PC-3 (cell line): ENCODE results near the gene SIVA1. TPM values are rescaled to one million over a fixed set of nuclear protein-coding genes. Genes with fewer than 3 reads are reported as not detected.

Experiments
- ATAC-seq: fragments of 200-7000 bp; cut with Tn5 transposase; 2 replicates; pipeline ENCODE4 v1.9.1; 2020; ENCODE audit warnings: mild to moderate bottlenecking, moderate library complexity
- BruUV-seq: library from RNA; stranded (reverse); fragments of 400-500 nt; replicated peaks from 2 replicates; lab custom pipeline; 2021; lab: Mats Ljungman, UMichigan
- CTCF ChIA-PET: fragments of 300-600 bp; sonication (Branson Sonifier 250); formaldehyde crosslinking; loops from one replicate; lab custom pipeline; 2022; ENCODE audit warnings: antibody characterized with exemption; lab: Charles Lee
- POLR2A ChIA-PET: fragments of 300-600 bp; sonication (Branson Sonifier 250); formaldehyde crosslinking; loops from one replicate; lab custom pipeline; 2022; ENCODE audit warnings: antibody characterized with exemption; ENCODE audit not compliant: unreplicated experiment; lab: Charles Lee
- DNase-seq: peaks from one replicate; pipeline ENCODE4 v3.0.0-alpha.2; 2015
- H2AFZ ChIP-seq: fragments of 300-600 bp; sonication (generic); 2 replicates; pipeline ENCODE4 v1.6.0; 2016; ENCODE audit warnings: antibody characterized with exemption, low read length
- H3F3A ChIP-seq: fragments of 300-600 bp; sonication (generic); one replicate; pipeline ENCODE4 v1.6.0; 2017; ENCODE audit warnings: antibody characterized with exemption, low read length, control low read depth, mild to moderate bottlenecking; ENCODE audit not compliant: unreplicated experiment
- H3K27ac ChIP-seq: fragments of 300-600 bp; sonication (generic); 2 replicates; pipeline ENCODE4 v1.5.1; 2016; ENCODE audit warnings: mild to moderate bottlenecking, low read length
- H3K27me3 ChIP-seq: fragments of 300-600 bp; sonication (generic); 2 replicates; pipeline ENCODE4 v1.6.1; 2016; ENCODE audit warnings: low read length, mixed read lengths
- H3K36me3 ChIP-seq: fragments of 300-600 bp; sonication (generic); 2 replicates; pipeline ENCODE4 v1.6.1; 2016; ENCODE audit warnings: low read depth, mixed run types, low read length, mixed read lengths
- H3K4me1 ChIP-seq: fragments of 300-600 bp; sonication (generic); 2 replicates; pipeline ENCODE4 v1.5.1; 2016; ENCODE audit warnings: low read length; ENCODE audit not compliant: insufficient read depth
- H3K4me2 ChIP-seq: fragments of 300-600 bp; sonication (generic); 2 replicates; pipeline ENCODE4 v1.6.0; 2016; ENCODE audit warnings: low read length
- H3K4me3 ChIP-seq: fragments of 300-600 bp; sonication (generic); 2 replicates; pipeline ENCODE4 v1.5.1; 2016; ENCODE audit warnings: mild to moderate bottlenecking, low read length, mixed read lengths
- H3K79me2 ChIP-seq: fragments of 300-600 bp; sonication (generic); 2 replicates; pipeline ENCODE4 v1.6.1; 2017; ENCODE audit warnings: low read length, mixed read lengths
- H3K9ac ChIP-seq: fragments of 300-600 bp; sonication (generic); 2 replicates; pipeline ENCODE4 v1.6.0; 2016; ENCODE audit warnings: mild to moderate bottlenecking, low read length
- H3K9me2 ChIP-seq: fragments of 300-600 bp; sonication (generic); replicated peaks from 2 replicates; pipeline ENCODE4 v1.6.1; 2016; ENCODE audit warnings: mixed run types, low read length, mixed read lengths
- H3K9me3 ChIP-seq: fragments of 300-600 bp; sonication (generic); 2 replicates; pipeline ENCODE4 v1.6.1; 2016; ENCODE audit warnings: low read length, mixed read lengths
- H4K20me1 ChIP-seq: fragments of 300-600 bp; sonication (generic); 2 replicates; pipeline ENCODE4 v1.6.1; 2016; ENCODE audit warnings: low read length, mixed read lengths
- CTCF ChIP-seq: fragments of 300-600 bp; sonication (generic); conservative IDR thresholded peaks from 2 replicates; pipeline ENCODE4 v1.5.1; 2017; ENCODE audit warnings: antibody characterized with exemption, low read depth, mild to moderate bottlenecking, low read length
- EZH2 ChIP-seq: fragments of 300-600 bp; sonication (generic); IDR thresholded peaks from one replicate; pipeline ENCODE4 v1.6.1; 2017; ENCODE audit warnings: antibody characterized with exemption, mild to moderate bottlenecking, low read length; ENCODE audit not compliant: unreplicated experiment
- EZH2phosphoT487 ChIP-seq: fragments of 300-600 bp; sonication (generic); IDR thresholded peaks from 2 replicates; pipeline ENCODE4 v1.6.1; 2018; ENCODE audit warnings: mild to moderate bottlenecking, antibody characterized with exemption, low read length, borderline replicate concordance
- intact Hi-C: fragments of 100-400 bp; cut with micrococcal nuclease; formaldehyde crosslinking; loops from 2 replicates; pipeline ENCODE4 v1.9.0; 2023
- total RNA-seq: library from RNA; depleted of rRNA; stranded (reverse); fragments of >200 nt; gene quantifications from 2 replicates; pipeline ENCODE4 v1.2.3, GENCODE V29; 2014

Gene SIVA1
- total RNA-seq, 1 experiment from 2014 or later, result 375 TPM

- TF ChIP-seq EZH2, result no peak
- no peak for TF ChIP-seq EZH2phosphoT487
- peak; percentile 64 for TF ChIP-seq CTCF
- no peak overlapping the region for H3K4me2 ChIP-seq
- intact Hi-C loops, result no loop called here
- BruUV-seq, result no TSS peak
- H3K9ac ChIP-seq, result no peak overlapping the region
- no peak overlapping the region for H3K27ac ChIP-seq
- no peaks in the 10 kb centered on the region for H3K79me2 ChIP-seq
- H3K36me3 ChIP-seq, result no peaks in the 10 kb centered on the region
- H3K9me3 ChIP-seq, result no peaks in the 10 kb centered on the region
- ATAC-seq (peak; percentile 48), DNase-seq (peak; percentile 48)
- H3K4me3 ChIP-seq, result no peak overlapping the region
- POLR2A ChIA-PET, result no interaction called here
- H2AFZ ChIP-seq, result no peak overlapping the region
- H3K9me2 ChIP-seq, result no peaks in the 10 kb centered on the region
- no peaks in the 10 kb centered on the region for H3F3A ChIP-seq
- no peaks in the 10 kb centered on the region for H3K27me3 ChIP-seq
- CTCF ChIA-PET, result no interaction called here
- peaks cover 12% of the 10 kb centered on the region for H3K4me1 ChIP-seq
- H4K20me1 ChIP-seq, result no peaks in the 10 kb centered on the region
These were observed 21.3 kb upstream of the SIVA1 start for GRCh38 chr14:104731320-104732294.

- no peak for TF ChIP-seq CTCF
- no peak for TF ChIP-seq EZH2phosphoT487
- TF ChIP-seq EZH2, result no peak
- no peak for DNase-seq
- ATAC-seq, result peak; percentile 35
- POLR2A ChIA-PET, result no interaction called here
- H3K79me2 ChIP-seq, result no peaks in the 10 kb centered on the region
- peaks cover 12% of the 10 kb centered on the region for H3K4me1 ChIP-seq
- H2AFZ ChIP-seq, result no peak overlapping the region
- H3K4me2 ChIP-seq, result 0 out of 2 replicates have a peak overlapping the region, but pooled peaks have one; percentile 18
- BruUV-seq, result no TSS peak
- no peaks in the 10 kb centered on the region for H4K20me1 ChIP-seq
- H3K9me2 ChIP-seq, result no peaks in the 10 kb centered on the region
- H3K27ac ChIP-seq, result peak overlapping the region; percentile 17; the same call in 1 of the 2 replicates
- no peaks in the 10 kb centered on the region for H3F3A ChIP-seq
- CTCF ChIA-PET, result no interaction called here
- no peaks in the 10 kb centered on the region for H3K36me3 ChIP-seq
- no peaks in the 10 kb centered on the region for H3K9me3 ChIP-seq
- H3K4me3 ChIP-seq, result no peak overlapping the region
- intact Hi-C loops, result no loop called here
- H3K27me3 ChIP-seq, result no peaks in the 10 kb centered on the region
- H3K9ac ChIP-seq, result no peak overlapping the region
These were observed 20.6 kb upstream of the SIVA1 start for GRCh38 chr14:104732355-104732804.
